SH-SY5Y (cell line): ENCODE data around the gene AGXT.

Experiments
- GATA2 ChIP-seq: IDR thresholded peaks from 2 replicates; pipeline ENCODE4 v1.6.1; 2011; ENCODE audit warnings: mild to moderate bottlenecking, low read depth, low read length
- GATA3 ChIP-seq: IDR thresholded peaks from 2 replicates; pipeline ENCODE4 v1.6.1; 2011; ENCODE audit warnings: low read depth, mild to moderate bottlenecking, low read length, moderate library complexity

The AGXT gene

DNA sequence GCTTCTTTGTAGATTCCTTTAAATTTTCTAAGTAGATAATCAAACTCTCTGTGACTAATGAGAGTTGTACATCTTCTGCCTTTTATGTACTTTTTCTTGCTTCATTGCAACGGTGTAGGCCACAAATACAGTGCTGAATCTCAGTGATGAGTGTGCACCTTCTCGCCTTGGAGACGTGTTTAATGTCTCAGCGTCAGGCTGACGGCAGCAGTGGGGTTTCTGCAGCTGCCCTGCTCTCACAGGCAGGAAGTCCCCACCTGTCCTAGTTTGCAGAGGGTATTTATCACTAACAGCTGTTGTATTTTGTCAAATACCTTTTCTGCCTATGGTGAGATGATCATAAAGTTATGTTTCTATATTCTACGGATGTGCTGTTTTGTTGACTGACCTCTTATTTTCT lies 13.3 kb downstream of the AGXT start:
- no peak for TF ChIP-seq GATA2
- no peak for TF ChIP-seq GATA3

DNA sequence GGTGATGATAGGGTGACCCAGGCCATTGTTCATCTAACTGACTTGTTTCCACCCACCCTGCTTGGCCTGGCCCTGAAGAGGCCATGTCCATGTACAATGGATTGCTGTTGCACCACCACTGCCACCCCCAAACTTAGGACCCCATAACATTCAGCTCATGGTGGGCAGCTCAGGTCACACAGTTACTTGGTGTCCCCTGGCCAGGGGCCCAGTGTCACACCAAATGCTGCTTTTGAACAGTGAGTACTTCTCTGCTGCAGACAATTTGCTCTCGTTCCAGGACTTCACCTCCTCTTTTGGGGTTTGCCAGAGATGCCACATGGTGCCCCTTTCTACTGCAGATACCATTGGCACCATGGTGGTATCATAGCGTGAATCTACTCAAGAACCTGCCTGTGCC lies 15.6 kb downstream of the AGXT start:
- no peak for TF ChIP-seq GATA3
- TF ChIP-seq GATA2 = no peak

DNA sequence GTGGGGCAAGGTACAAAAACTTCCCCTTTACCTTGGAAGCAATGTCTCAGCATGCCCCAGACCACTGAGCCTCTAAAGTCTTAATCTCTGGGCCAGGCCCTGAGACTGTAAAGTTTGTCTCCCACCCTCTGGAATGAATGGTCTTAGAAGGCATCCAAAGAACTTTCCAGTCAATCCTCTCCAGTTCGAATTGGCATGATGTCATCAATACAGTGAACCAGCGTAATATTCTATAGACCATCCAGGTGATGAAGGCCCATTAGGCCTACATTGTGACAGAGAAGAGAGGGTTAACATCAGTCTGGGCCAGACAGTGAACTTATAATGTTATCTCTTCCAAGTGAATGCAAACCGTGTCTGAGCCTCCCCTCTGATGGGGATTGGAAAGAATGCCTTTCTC lies 16.1 kb downstream of the AGXT start:
- TF ChIP-seq GATA3 (no peak), GATA2 (no peak)

DNA sequence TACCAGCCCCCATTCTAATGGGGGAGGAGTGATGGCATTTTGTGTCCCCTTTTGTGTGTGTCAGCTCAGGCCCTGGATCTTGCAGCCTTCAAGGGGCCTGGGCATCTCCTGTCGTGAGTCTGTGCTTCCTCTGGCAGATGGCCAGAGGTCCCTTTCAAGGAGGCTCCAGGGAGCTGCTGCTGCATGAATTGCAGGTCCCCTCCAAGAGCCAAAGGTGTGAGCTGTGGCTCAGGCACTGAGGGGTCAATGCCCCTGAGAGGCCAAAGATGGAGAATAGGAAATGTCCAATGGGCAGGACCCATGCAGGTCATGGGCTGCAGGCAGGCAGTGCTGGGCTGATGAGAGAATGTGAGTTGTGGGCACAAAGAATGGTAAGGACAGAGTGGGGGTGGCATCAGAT lies 16.9 kb downstream of the AGXT start:
- no peak for TF ChIP-seq GATA3
- TF ChIP-seq GATA2 = no peak

DNA sequence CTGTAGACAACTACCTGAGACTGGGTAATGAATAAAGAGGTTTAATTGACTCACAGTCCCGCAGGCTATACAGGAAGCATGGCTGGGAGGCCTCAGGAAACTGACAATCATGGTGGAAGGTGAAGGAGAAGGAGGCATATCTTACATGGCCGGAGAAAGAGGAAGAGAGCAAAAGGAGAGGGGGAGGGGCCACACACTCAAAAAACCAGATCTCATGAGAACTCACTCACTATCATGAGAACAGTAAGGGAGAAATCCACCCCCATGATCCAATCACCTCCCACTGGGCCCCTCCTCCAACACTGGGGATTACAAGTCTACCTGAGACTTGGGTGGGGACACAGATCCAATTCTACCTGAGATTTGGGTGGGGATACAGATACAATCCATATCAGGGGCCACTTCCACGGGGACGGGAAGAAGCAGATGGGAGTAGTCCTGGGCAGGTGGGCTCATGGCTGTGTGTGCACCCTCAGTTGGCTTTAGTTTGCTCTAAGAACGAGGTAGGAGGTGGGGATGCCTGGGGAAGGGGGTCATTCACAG lies 17.5 kb downstream of the AGXT start:
- no peak for TF ChIP-seq GATA3
- no peak for TF ChIP-seq GATA2

DNA sequence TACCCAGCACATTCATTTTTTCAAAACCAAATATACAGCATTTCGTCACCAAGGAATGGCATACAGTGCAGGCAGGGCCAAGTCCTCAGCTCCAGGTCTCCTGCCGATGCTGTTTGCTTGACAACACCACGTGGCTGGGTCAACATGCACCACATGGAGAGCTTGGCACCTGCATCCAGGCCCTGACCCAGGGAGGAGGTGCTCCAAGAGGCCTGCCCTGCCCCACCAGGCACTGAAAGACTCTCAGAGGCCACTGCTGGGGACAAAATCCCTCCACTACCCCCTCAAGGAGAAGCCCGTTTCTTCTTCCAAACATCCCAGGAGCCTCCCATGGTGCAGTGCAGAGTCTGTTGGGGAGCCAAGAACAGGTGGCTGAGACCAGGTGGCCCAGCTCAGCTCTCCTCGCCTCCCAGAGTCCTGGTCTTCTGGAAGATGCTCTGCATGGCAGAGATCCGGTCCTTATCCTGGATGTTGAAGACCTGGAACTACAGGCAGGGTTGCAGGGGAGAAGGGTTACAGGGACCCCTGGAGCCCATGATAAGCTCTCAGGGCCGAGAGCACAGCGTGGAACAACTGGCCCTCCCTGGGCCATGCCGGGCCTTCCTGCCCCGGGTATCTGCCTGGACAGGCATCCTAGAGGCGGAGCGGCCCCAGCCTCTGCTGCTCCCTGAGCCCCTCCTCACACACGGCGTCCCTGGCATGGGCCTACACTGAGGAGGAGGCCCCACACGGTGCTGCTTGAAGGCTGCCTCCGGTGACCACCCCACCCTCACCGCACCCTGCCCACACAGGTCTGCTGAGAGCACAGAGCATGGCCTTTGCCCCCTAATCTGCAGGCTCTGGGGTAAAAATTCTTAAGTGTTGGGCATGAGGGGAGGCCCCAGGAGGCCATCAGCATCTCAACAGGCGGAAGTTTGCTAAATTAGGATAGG lies 18.3 kb downstream of the AGXT start:
- TF ChIP-seq GATA2 = no peak
- no peak for TF ChIP-seq GATA3

DNA sequence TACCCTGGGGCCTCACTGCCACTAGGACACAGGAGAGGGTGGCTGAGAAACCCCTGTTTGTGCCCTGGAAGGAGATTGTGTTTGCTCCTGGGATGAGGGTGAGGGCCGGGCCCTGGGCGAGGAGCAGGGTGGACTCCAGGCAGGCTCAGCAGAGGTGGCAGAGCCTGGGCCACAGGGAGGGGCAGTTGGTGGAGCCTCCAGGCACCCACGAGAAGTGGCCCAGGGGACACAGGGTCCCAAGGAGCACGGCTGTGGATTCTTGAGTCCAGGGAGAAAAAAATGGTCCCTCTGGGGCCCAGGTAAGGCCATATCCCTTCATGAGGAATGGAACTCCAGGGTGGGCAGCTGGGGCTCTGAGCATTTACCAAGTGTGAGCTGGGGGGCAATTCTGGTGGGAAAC lies 19.0 kb downstream of the AGXT start:
- TF ChIP-seq GATA2 (no peak), GATA3 (no peak)

DNA sequence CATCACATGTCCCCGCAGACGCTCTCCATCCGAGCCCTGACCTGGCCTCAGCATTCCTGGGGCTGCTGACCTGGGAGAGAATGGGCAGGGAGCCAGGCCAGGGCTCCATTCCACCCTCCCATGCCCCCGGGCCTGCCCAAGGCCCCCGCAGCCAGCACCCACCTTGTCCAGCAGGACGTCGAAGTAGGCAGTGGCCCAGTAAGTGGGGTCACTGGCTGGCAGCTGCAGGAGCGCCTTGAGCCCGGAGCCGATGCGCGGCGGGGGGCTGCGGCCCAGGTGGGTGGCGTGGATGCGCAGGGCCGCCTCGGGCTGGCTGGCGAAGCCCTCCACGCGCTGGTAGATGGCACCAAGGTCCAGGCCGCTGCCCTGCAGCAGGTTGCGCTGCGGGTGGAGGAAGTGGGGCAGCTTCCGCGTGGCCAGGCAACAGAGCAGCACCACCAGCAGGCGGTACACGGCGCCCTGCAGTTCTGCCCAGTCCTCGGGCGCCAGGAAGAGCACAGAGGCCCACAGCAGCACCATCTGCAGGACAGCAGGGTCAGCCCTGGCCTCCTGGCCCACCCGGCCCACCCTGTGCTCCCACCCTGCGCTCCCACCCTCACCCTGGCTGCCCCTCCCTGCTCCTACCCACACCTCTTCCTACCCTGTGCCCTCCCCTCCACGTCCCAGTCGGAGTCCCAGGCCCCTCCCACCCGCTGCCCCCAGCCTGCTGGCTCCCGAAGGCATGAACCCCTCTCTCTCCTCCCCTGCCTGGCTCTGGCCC lies 19.7 kb downstream of the AGXT start:
- TF ChIP-seq GATA2 (no peak), GATA3 (no peak)

DNA sequence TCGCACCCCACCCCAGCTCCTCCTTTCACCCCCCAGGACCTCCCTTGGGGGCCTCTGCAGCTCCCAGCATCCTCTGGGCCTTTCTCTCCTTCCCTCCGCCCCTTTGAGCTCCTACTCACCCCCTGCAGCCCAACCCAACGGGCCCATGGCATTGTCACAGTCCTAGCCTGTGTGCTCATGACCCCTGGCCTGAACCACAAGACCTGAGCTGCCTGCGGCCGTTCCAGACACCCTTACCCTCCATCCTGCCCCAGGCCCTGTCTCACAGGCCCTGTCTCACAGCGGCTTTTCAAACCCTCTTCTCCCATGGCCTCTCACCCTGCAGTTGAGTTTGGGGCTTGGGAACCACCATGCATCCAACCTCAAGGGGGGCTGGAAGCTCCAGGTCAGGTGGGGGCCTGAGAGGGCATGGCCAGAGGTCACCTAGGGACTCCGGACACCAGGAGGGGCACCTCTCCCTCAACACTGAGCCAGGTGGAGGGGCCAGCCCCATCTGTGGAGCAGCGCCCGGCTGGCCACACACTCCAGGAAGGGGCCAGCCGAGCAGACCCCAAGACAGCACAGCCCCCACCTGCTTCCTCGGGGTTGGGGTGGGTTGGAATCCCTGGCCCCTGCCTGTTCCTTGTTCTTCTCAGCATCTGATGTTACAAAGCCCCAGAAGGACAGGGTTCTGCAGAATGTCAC lies 20.4 kb downstream of the AGXT start:
- no peak for TF ChIP-seq GATA2

DNA sequence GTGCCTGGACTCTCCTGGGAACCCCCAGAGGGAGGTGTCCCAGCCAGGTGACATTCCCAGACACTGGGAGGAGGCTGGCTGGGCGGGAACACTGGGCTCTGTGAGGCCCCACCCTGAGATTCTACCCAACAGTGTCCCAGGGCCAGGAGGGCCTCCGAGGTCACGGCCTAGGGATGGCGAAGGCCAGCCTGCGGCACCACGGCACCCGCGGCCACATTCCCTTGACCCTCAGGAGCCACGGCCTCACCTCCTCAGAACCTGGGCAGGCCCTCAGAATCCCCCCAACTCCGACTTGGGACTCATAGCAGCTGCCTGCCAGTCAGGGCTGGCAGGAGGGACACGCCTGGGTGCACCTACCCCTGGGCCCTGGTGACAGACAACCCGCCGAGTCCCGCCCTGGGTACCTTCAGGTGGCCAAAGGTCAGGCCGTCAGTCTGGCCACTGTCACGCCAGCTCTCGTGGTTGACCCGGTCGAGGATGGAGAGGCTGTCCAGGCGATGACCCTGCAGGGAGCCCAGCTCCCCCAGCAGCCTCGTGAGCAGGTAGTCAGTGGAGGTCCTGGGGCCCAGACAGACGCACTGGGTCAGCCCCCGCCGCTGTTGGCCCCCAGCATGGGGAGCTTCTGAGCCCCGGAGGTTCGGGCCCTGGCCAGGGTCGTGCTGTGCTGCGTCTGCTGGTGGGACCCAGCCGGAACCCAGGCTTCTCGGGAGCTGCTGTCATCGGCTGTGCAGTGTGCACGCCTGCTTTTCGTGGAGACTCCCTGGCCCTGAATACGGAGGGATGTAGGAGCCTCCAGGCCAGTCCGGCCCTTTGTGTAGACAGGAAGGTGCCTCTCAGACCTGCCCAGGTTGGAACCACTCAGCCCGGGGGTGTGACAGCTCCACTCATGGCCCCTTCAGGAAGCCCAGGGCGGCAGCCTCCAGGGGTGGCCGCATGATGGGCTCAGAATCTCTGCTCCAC lies 21.3 kb downstream of the AGXT start:
- TF ChIP-seq GATA2 = no peak
- no peak for TF ChIP-seq GATA3

DNA sequence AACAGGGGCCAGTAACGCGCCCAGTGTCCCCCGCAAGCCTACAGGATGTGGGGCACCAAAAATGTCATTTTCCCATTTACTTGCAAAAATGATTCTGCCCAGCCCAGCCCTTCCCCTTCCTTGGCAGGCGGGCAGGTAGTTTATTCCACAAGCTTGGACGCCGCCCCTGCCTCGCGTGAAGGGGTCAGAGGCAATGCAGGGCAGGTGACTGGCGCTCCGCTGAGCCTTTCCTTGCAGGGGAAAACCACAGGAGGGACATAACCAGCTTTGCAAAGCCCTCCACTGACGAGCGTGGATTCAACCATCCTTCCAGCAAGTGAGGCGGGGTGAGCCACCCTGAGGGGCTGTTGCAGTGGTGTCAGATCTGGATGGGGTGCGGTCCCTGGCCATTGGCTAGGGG lies 22.1 kb downstream of the AGXT start:
- no peak for TF ChIP-seq GATA3
- no peak for TF ChIP-seq GATA2

DNA sequence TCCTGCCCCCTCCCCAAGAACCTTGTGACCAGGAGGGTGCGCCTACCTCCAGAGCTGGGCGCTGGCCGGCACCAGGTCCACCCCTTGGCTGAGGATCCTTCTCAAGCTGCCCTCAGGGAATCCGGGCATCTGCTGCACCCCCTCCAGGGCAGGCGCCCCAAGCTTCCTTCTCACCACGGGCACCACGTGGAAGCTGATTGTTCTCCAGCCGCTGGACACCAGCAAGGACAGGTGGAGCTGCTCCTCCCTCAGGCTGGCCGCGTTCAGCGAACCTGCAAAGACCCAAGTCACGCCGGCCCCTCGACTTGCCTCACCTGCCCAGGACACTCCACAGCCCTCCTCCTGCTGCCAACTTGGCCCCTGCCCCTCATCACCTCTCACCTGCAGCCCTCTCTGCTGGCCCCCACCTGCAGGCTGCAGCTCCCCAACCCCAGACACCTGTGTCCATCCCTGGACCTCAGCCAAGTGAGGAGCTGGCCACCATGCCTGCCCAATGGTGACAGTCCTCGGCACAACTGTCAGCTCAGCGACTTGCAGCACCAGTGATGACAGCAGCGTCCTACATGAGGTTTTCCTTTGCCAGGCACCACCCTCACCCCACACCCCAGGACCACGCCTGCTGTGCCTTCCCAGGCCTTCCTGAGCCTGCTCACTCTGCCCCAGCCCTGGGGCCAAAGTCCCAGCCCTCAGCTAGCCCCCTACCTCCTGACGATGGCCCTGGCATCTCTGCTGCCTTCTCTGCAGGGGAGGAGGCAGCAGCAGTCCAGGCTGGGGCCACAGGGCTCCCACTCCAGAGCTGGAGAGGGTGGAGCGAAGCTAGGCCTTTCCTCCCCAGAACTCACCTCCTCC lies 23.1 kb downstream of the AGXT start:
- TF ChIP-seq GATA2 (no peak), GATA3 (no peak)

DNA sequence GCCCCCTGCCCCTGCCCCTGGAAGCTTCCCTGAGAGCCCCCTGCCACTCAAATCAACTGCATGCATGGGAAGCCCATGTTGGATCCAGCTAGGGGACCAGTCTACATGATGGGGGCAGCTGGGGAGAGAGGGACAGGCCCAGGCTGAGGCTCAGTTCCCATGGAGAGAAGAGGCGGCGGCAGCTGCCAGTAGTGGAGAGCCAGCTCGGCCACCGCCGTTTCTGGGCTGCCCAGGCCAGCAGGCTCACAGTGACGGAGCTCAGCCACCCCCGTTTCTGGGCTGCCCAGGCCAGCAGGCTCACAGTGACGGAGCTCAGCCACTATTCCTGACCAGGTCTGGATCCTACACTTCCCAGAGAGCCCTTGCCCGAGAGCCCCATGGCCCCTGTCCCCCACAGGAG lies 23.7 kb downstream of the AGXT start:
- TF ChIP-seq GATA2 (no peak), GATA3 (no peak)
